ENCODE measurements around the gene EPB41. TPM values are rescaled to one million over a fixed set of nuclear protein-coding genes. Genes with fewer than 3 reads are reported as not detected.

The EPB41 gene
- total and polyA plus RNA-seq, 2 donors (not counting 3 experiments of a cell fraction or from before 2014, with no cell fraction given), result 22.3 to 45.7 TPM

GRCh38 chr1:28905921-28906666 lies 8.3 kb upstream of the EPB41 start:
- Histone ChIP-seq H3K79me2 (ENCODE audit: control insufficient read depth, insufficient read depth, low read length) (no peaks in the 10 kb centered on the region), H3K36me3 (ENCODE audit: control insufficient read depth in 2 of 2, extremely low read depth in 1 of 2, insufficient read depth in 2 of 2, low read length in 2 of 2) (no peaks in the 10 kb centered on the region), H3K27me3 (ENCODE audit: control insufficient read depth in 2 of 2, insufficient read depth in 2 of 2, low read length in 2 of 2) (no peaks in the 10 kb centered on the region), H4K20me1 (replicated peaks; ENCODE audit: control insufficient read depth, extremely low read depth, insufficient read depth, low read length) (no peaks in the 10 kb centered on the region), H3K4me1 (ENCODE audit: control insufficient read depth, extremely low read depth, insufficient read depth, low read length) (no peaks in the 10 kb centered on the region), H3K9me1 (replicated peaks; ENCODE audit: control insufficient read depth, extremely low read depth, insufficient read depth, low read length) (no peaks in the 10 kb centered on the region), H3K4me3 (replicated peaks in 1 of 3; ENCODE audit: insufficient read depth in 1 of 3, low read depth in 1 of 3, low read length in 3 of 3) (no peak overlapping the region), H2AFZ (ENCODE audit: low read depth, low read length) (no peak overlapping the region), H3K9me3 (replicated peaks; ENCODE audit: control insufficient read depth, insufficient read depth, low read length) (no peaks in the 10 kb centered on the region), H3K9ac (replicated peaks; ENCODE audit: extremely low read depth, insufficient read depth, low read length) (no peak overlapping the region), H3K4me2 (ENCODE audit: insufficient read depth, low read length) (no peak overlapping the region), H3K27ac (ENCODE audit: insufficient read depth, low read depth, low read length) (no peak overlapping the region)
- BruUV-seq (replicated peaks), result no TSS peak
- FAIRE-seq (no peak), DNase-seq (ENCODE audit: low read depth, low spot score) (no peak)
- CTCF ChIA-PET, result interaction anchor here (0.7 to 1.1 kb wide), 2 partner anchors 15 to 119 kb away, joined by 3 read pairs; no protein-coding TSS in a partner anchor
- intact Hi-C loops (cut with micrococcal nuclease), result no loop called here
- dilution Hi-C loops (cut with MboI; ENCODE audit: extremely low pct_ligation_motif_present, low sequenced_read_pairs), result no loop called here
- TF ChIP-seq POLR2AphosphoS5 (IDR thresholded peaks at IDR 0.05; ENCODE audit: insufficient read depth, low read depth, low read length) (no peak), JUN (IDR thresholded peaks at IDR 0.05; ENCODE audit: borderline replicate concordance, insufficient read depth, insufficient read length, low read depth) (no peak), MYC (IDR thresholded peaks at IDR 0.05; ENCODE audit: low read depth, low read length) (no peak), EZH2 (IDR thresholded peaks at IDR 0.05; ENCODE audit: borderline replicate concordance, low read depth, low read length, severe bottlenecking) (no peak), CTCF (IDR thresholded peaks at IDR 0.05; ENCODE audit: extremely low read depth in 1 of 2, insufficient read depth in 1 of 2, low read depth in 1 of 2, low read length in 2 of 2) (no peak), FOS (IDR thresholded peaks at IDR 0.05; ENCODE audit: borderline replicate concordance, insufficient read depth, low read length) (no peak), MAX (IDR thresholded peaks at IDR 0.05; ENCODE audit: insufficient read depth, insufficient read length) (no peak), GATA2 (IDR thresholded peaks at IDR 0.05; ENCODE audit: insufficient read depth, insufficient read length, low read depth, low read length) (no peak), POLR2A (IDR thresholded peaks at IDR 0.05; ENCODE audit: low read depth, low read length) (no peak)
- POLR2A ChIA-PET, result no interaction called here

Data from endothelial cell of umbilical vein (primary cell).